Loucy (cell line): ENCODE measurements around the gene ARVCF.

Source experiments
- EZH2phosphoT487 ChIP-seq: fragments of 200-600 bp; IDR thresholded peaks from 2 replicates; pipeline ENCODE4 v1.6.1; 2018; ENCODE audit warnings: antibody characterized with exemption, mild to moderate bottlenecking, moderate library complexity, borderline replicate concordance
- TF ChIP-seq, protein P1 (sequence below): fragments of 200-600 bp; sonication (generic); conservative IDR thresholded peaks from 2 replicates; pipeline ENCODE4 v1.5.1; 2014; ENCODE audit warnings: mild to moderate bottlenecking, antibody characterized with exemption, low read length

DNA sequence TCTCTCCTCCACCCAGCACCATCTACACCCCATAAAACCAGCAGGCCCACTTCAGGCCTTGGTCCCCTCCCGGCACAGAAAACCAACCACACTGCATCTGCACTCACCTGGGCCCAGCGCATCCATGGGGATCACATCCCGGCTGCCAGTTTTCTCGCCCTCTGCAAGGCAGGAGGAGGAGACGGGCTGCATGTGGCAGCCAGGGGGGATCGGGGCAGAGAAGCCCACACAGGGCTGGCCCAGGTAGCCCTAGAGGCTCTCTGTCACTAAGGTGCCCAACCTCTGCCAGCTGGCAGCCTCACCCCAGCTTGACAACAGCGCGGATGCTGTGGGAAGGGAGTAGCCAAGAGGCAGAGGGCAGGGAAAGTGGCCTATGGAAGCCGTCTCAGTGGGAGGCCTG, 44.4 kb downstream of the ARVCF start:
- TF ChIP-seq, protein P1, sequence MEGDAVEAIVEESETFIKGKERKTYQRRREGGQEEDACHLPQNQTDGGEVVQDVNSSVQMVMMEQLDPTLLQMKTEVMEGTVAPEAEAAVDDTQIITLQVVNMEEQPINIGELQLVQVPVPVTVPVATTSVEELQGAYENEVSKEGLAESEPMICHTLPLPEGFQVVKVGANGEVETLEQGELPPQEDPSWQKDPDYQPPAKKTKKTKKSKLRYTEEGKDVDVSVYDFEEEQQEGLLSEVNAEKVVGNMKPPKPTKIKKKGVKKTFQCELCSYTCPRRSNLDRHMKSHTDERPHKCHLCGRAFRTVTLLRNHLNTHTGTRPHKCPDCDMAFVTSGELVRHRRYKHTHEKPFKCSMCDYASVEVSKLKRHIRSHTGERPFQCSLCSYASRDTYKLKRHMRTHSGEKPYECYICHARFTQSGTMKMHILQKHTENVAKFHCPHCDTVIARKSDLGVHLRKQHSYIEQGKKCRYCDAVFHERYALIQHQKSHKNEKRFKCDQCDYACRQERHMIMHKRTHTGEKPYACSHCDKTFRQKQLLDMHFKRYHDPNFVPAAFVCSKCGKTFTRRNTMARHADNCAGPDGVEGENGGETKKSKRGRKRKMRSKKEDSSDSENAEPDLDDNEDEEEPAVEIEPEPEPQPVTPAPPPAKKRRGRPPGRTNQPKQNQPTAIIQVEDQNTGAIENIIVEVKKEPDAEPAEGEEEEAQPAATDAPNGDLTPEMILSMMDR, result no peak
- no peak for TF ChIP-seq EZH2phosphoT487
